Coronary artery (tissue), 2 donors: ENCODE measurements around the gene CFAP206.

Source experiments
- DNase-seq: peaks from one replicate; pipeline ENCODE4 v3.0.0-alpha.2; 2017; ENCODE audit warnings: low spot score
- H3K27ac ChIP-seq, 2 donors: fragments of 200-600 bp; sonication (generic); one replicate each; pipeline ENCODE4 v1.5.1; 2016 to 2019
- H3K4me3 ChIP-seq: fragments of 200-600 bp; sonication (generic); 2 replicates; pipeline ENCODE4 v1.5.1; 2016; ENCODE audit warnings: mild to moderate bottlenecking, moderate library complexity
- TF ChIP-seq, protein P1 (sequence below): fragments of 200-600 bp; sonication (generic); IDR thresholded peaks from one replicate; pipeline ENCODE4 v1.5.1; 2019; ENCODE audit warnings: antibody characterized with exemption

CFAP206 gene

GRCh38 chr6:87395431-87395830, 12.3 kb upstream of the CFAP206 start:
- no peak overlapping the region for H3K4me3 ChIP-seq
- TF ChIP-seq, protein P1, sequence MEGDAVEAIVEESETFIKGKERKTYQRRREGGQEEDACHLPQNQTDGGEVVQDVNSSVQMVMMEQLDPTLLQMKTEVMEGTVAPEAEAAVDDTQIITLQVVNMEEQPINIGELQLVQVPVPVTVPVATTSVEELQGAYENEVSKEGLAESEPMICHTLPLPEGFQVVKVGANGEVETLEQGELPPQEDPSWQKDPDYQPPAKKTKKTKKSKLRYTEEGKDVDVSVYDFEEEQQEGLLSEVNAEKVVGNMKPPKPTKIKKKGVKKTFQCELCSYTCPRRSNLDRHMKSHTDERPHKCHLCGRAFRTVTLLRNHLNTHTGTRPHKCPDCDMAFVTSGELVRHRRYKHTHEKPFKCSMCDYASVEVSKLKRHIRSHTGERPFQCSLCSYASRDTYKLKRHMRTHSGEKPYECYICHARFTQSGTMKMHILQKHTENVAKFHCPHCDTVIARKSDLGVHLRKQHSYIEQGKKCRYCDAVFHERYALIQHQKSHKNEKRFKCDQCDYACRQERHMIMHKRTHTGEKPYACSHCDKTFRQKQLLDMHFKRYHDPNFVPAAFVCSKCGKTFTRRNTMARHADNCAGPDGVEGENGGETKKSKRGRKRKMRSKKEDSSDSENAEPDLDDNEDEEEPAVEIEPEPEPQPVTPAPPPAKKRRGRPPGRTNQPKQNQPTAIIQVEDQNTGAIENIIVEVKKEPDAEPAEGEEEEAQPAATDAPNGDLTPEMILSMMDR, result no peak
- no peak for DNase-seq
- no peak overlapping the region for H3K27ac ChIP-seq

DNA sequence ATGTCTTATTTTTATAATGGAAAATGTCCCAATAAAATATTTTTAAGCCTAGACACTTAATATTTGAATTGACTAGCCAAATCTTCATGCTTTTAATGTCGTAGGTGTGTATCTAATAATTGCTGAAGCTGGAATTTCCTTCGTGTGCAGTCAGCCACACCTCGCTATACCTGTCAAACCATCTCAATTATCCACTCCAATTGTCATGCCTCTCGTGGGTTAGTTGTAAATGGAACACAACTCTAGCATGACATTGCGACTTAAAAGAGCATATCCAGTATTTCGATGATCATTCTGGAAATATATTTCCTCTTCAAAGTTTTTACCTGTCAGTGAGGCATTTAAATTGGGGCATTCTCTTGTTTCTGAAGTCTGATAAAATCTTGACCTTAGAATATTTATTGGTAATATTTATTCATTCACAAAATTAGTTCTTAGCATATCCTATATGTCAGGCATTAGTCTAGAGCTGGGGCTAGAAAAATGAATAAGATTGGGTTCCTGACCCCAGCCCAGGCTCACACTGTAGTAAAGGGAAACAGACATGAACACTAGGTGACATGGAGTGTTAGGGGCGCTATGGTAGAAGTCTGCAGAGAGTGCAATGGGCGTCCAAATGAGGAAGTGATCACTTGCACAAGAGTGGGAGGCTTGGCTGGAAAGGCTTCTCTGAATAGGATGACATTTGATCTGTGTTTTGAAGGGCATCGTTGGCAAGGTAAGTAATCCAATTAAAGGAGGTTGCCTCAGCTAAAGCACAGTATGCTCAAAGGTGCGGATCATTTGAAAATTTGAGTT, 11.0 kb upstream of the CFAP206 start:
- Histone ChIP-seq H3K4me3 (no peak overlapping the region), H3K27ac (no peak overlapping the region)
- TF ChIP-seq, protein P1, result no peak
- no peak for DNase-seq

GRCh38 chr6:87397656-87398055, 10.1 kb upstream of the CFAP206 start:
- TF ChIP-seq, protein P1, result no peak
- no peak overlapping the region for H3K27ac ChIP-seq
- DNase-seq, result no peak
- H3K4me3 ChIP-seq, result no peak overlapping the region

- Histone ChIP-seq H3K4me3 (no peak overlapping the region), H3K27ac (no peak overlapping the region)
- TF ChIP-seq, protein P1, result no peak
- DNase-seq, result no peak
These were observed 5.9 kb upstream of the CFAP206 start for GRCh38 chr6:87401832-87402231.

DNA sequence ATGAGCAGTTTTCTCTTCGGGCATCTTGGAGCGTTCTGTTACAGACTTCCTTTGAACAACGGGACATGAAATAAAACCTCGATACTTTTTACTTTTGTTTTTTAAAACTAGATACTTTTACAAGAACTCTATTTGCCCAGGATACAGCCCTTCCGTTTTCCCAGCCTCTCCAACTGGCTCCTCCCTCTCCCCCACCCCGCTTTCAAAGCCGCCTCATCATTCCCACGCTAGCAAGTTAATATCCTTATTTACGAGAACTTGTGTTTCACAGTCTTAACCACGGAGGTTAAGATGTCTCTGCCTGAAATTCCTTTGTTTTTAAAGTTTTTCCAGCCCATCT, 241 bp upstream of the CFAP206 start:
- TF ChIP-seq, protein P1, result no peak
- Histone ChIP-seq H3K4me3 (peak overlapping the region; percentile 90), H3K27ac (peak overlapping the region; percentile 78 to 90)
- DNase-seq, result no peak

GRCh38 chr6:87408721-87409155, 966 bp downstream of the CFAP206 start:
- DNase-seq, result no peak
- Histone ChIP-seq H3K27ac (peak overlapping the region; percentile 53 to 90), H3K4me3 (peak overlapping the region; percentile 90)
- TF ChIP-seq, protein P1, result no peak

DNA sequence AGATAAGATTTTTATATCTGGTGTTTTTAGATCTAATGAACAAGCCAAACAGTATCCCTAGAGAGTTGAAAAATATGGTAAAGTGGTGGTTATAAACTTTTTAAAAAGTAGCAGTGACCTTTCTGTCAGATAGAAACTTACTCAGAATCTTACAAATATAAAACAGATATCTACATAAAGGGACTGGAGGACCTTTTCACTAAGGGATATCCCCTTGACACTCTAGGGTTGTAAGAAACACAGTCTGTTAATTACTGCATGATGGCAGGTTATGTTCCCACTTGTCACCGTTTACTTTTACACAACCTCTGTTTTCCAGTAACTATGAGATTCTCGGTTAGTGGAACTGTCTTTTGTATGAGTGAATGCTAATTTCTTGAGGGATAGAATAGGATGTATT, 11.5 kb downstream of the CFAP206 start:
- DNase-seq, result no peak
- Histone ChIP-seq H3K27ac (no peak overlapping the region), H3K4me3 (no peak overlapping the region)
- TF ChIP-seq, protein P1, result no peak
